ENCODE data around the gene SLC26A1. TPM values are rescaled to one million over a fixed set of nuclear protein-coding genes. Genes with fewer than 3 reads are reported as not detected.

SLC26A1 gene
- total and polyA plus RNA-seq, 2 donors (not counting 3 experiments of a cell fraction or from before 2014, with no cell fraction given), result 0.10 TPM; not detected in 1

DNA sequence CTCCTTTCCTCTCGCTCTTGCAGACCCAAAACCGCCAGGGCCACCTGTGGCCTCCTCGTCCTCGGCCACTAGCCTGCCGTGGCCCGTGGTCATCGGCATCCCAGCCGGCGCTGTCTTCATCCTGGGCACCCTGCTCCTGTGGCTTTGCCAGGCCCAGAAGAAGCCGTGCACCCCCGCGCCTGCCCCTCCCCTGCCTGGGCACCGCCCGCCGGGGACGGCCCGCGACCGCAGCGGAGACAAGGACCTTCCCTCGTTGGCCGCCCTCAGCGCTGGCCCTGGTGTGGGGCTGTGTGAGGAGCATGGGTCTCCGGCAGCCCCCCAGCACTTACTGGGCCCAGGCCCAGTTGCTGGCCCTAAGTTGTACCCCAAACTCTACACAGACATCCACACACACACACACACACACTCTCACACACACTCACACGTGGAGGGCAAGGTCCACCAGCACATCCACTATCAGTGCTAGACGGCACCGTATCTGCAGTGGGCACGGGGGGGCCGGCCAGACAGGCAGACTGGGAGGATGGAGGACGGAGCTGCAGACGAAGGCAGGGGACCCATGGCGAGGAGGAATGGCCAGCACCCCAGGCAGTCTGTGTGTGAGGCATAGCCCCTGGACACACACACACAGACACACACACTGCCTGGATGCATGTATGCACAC is 31.8 kb upstream of the SLC26A1 start:
- H3K4me2 ChIP-seq (ENCODE audit: insufficient read depth, low read length), result no peak overlapping the region
- no peak for DNase-seq (ENCODE audit: low read depth, low spot score)
- no peaks in the 10 kb centered on the region for H3K27me3 ChIP-seq (ENCODE audit: control insufficient read depth in 2 of 2, insufficient read depth in 2 of 2, low read length in 2 of 2)
- ChIA-PET POLR2A (no interaction called here), CTCF (no interaction called here)
- H3K4me3 ChIP-seq (replicated peaks in 1 of 3; ENCODE audit: insufficient read depth in 1 of 3, low read depth in 1 of 3, low read length in 3 of 3), result no peak overlapping the region
- H3K79me2 ChIP-seq (ENCODE audit: control insufficient read depth, insufficient read depth, low read length), result no peaks in the 10 kb centered on the region
- no peaks in the 10 kb centered on the region for H3K9me3 ChIP-seq (replicated peaks; ENCODE audit: control insufficient read depth, insufficient read depth, low read length)
- TF ChIP-seq, protein P1, sequence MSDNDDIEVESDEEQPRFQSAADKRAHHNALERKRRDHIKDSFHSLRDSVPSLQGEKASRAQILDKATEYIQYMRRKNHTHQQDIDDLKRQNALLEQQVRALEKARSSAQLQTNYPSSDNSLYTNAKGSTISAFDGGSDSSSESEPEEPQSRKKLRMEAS (IDR thresholded peaks at IDR 0.05; ENCODE audit: insufficient read depth, insufficient read length), result no peak
- TF ChIP-seq MYC (IDR thresholded peaks at IDR 0.05; ENCODE audit: low read depth, low read length), result no peak
- TF ChIP-seq EZH2 (IDR thresholded peaks at IDR 0.05; ENCODE audit: borderline replicate concordance, low read depth, low read length, severe bottlenecking), result no peak
- no peak for TF ChIP-seq POLR2A (IDR thresholded peaks at IDR 0.05; ENCODE audit: low read depth, low read length)
- TF ChIP-seq POLR2AphosphoS5 (IDR thresholded peaks at IDR 0.05; ENCODE audit: insufficient read depth, low read depth, low read length), result no peak
- no peak for TF ChIP-seq JUN (IDR thresholded peaks at IDR 0.05; ENCODE audit: borderline replicate concordance, insufficient read depth, insufficient read length, low read depth)
- TF ChIP-seq GATA2 (IDR thresholded peaks at IDR 0.05; ENCODE audit: insufficient read depth, insufficient read length, low read depth, low read length), result no peak
- TF ChIP-seq, protein P2, sequence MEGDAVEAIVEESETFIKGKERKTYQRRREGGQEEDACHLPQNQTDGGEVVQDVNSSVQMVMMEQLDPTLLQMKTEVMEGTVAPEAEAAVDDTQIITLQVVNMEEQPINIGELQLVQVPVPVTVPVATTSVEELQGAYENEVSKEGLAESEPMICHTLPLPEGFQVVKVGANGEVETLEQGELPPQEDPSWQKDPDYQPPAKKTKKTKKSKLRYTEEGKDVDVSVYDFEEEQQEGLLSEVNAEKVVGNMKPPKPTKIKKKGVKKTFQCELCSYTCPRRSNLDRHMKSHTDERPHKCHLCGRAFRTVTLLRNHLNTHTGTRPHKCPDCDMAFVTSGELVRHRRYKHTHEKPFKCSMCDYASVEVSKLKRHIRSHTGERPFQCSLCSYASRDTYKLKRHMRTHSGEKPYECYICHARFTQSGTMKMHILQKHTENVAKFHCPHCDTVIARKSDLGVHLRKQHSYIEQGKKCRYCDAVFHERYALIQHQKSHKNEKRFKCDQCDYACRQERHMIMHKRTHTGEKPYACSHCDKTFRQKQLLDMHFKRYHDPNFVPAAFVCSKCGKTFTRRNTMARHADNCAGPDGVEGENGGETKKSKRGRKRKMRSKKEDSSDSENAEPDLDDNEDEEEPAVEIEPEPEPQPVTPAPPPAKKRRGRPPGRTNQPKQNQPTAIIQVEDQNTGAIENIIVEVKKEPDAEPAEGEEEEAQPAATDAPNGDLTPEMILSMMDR (IDR thresholded peaks at IDR 0.05; ENCODE audit: extremely low read depth in 1 of 2, insufficient read depth in 1 of 2, low read depth in 1 of 2, low read length in 2 of 2), result no peak
- TF ChIP-seq FOS (IDR thresholded peaks at IDR 0.05; ENCODE audit: borderline replicate concordance, insufficient read depth, low read length), result no peak
- no peaks in the 10 kb centered on the region for H4K20me1 ChIP-seq (replicated peaks; ENCODE audit: control insufficient read depth, extremely low read depth, insufficient read depth, low read length)
- no peaks in the 10 kb centered on the region for H3K9me1 ChIP-seq (replicated peaks; ENCODE audit: control insufficient read depth, extremely low read depth, insufficient read depth, low read length)
- H3K9ac ChIP-seq (replicated peaks; ENCODE audit: extremely low read depth, insufficient read depth, low read length), result no peak overlapping the region
- peaks cover 0 to 15% of the 10 kb centered on the region in 2 experiments for H3K36me3 ChIP-seq (ENCODE audit: control insufficient read depth in 2 of 2, extremely low read depth in 1 of 2, insufficient read depth in 2 of 2, low read length in 2 of 2)
- no TSS peak for BruUV-seq (replicated peaks)
- H2AFZ ChIP-seq (ENCODE audit: low read depth, low read length), result no peak overlapping the region
- intact Hi-C loops (cut with micrococcal nuclease) (no loop called here), dilution Hi-C loops (cut with MboI; ENCODE audit: extremely low pct_ligation_motif_present, low sequenced_read_pairs) (no loop called here)
- no peaks in the 10 kb centered on the region for H3K4me1 ChIP-seq (ENCODE audit: control insufficient read depth, extremely low read depth, insufficient read depth, low read length)
- H3K27ac ChIP-seq (ENCODE audit: insufficient read depth, low read depth, low read length), result no peak overlapping the region
- no peak for FAIRE-seq

Measured in endothelial cell of umbilical vein (primary cell).